ENCODE measurements around the gene BORA.

The BORA gene

GRCh38 chr13:72727417-72728289 is at the start of gene BORA, which contains the start of gene MZT1:
Gene BORA, plus strand, starts transcription at chr13:72727923. Its CDS starts 1,018 bp downstream, at chr13:72728941.
Gene MZT1, minus strand, starts transcription at chr13:72727629. Its CDS starts 27 bp downstream, at chr13:72727602.
- peak; percentile 94 for DNase-seq (ENCODE audit: extremely low spot score)
- TF ChIP-seq, protein P1, sequence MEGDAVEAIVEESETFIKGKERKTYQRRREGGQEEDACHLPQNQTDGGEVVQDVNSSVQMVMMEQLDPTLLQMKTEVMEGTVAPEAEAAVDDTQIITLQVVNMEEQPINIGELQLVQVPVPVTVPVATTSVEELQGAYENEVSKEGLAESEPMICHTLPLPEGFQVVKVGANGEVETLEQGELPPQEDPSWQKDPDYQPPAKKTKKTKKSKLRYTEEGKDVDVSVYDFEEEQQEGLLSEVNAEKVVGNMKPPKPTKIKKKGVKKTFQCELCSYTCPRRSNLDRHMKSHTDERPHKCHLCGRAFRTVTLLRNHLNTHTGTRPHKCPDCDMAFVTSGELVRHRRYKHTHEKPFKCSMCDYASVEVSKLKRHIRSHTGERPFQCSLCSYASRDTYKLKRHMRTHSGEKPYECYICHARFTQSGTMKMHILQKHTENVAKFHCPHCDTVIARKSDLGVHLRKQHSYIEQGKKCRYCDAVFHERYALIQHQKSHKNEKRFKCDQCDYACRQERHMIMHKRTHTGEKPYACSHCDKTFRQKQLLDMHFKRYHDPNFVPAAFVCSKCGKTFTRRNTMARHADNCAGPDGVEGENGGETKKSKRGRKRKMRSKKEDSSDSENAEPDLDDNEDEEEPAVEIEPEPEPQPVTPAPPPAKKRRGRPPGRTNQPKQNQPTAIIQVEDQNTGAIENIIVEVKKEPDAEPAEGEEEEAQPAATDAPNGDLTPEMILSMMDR (IDR thresholded peaks at IDR 0.05; ENCODE audit: control extremely low read depth, extremely low read depth, low read depth, missing control alignments): no peak
- ChIA-PET CTCF (interaction anchor here (1.4 to 2.2 kb wide), 2 partner anchors 23 to 39 kb away, joined by 3 to 7 read pairs; no protein-coding TSS in a partner anchor), POLR2A (no interaction called here)

DNA sequence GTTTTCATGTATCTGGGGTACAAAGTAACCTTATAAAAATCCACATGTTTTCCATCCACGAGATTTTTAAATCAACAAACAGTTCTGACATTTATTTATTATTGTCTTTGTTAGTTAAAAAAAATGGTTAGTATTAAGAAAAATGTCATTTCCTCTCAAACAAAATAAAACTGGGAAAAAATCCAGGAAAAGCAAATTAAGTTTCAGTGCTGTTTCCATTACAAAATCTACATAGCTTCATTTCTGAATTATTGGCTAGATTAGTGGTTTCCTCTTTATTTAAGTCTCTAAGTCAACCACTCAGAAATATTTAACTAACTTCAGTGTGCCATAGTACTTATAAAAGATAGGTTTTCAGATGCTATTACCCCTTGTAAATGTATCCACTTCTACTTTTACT is 49.4 kb upstream of the BORA start:
- no peak for DNase-seq (ENCODE audit: extremely low spot score)
- TF ChIP-seq, protein P1 (IDR thresholded peaks at IDR 0.05; ENCODE audit: control extremely low read depth, extremely low read depth, low read depth, missing control alignments): no peak
- ChIA-PET CTCF (interaction anchor here (0.7 to 1.2 kb wide), 2 partner anchors 22 to 34 kb away, joined by 3 read pairs; no protein-coding TSS in a partner anchor), POLR2A (no interaction called here)

GRCh38 chr13:72680353-72680752 is 47.4 kb upstream of the BORA start:
- ChIA-PET CTCF (interaction anchor here (1.4 kb wide), 1 partner anchor 13 kb away, joined by 3 read pairs; no protein-coding TSS in a partner anchor), POLR2A (no interaction called here)
- DNase-seq (ENCODE audit: extremely low spot score): no peak
- TF ChIP-seq, protein P1 (IDR thresholded peaks at IDR 0.05; ENCODE audit: control extremely low read depth, extremely low read depth, low read depth, missing control alignments): no peak

DNA sequence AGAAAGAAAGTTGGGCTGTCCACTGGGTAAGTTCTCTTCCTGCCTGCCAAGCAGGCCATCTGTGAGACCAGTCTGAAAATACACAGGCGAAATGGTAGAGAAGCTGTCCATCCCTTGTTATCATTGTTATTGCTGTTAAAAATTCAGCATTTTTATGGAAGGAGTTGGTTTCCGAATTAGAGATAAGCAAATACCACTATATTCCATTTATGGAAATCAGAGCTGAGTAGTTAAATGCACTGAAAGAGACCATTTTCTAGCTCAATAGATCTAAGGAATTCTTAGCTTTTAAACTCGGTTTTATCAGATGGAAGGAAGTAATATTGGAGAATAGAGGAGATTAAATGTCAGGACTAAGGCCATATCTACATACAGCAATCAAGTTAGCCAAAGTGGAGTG is 41.0 kb upstream of the BORA start:
- DNase-seq (ENCODE audit: extremely low spot score): no peak
- POLR2A ChIA-PET: no interaction called here
- TF ChIP-seq, protein P1 (IDR thresholded peaks at IDR 0.05; ENCODE audit: control extremely low read depth, extremely low read depth, low read depth, missing control alignments): no peak
- CTCF ChIA-PET: interaction anchor here (2.8 kb wide), 1 partner anchor 11 kb away, joined by 16 read pairs; no protein-coding TSS in a partner anchor

DNA sequence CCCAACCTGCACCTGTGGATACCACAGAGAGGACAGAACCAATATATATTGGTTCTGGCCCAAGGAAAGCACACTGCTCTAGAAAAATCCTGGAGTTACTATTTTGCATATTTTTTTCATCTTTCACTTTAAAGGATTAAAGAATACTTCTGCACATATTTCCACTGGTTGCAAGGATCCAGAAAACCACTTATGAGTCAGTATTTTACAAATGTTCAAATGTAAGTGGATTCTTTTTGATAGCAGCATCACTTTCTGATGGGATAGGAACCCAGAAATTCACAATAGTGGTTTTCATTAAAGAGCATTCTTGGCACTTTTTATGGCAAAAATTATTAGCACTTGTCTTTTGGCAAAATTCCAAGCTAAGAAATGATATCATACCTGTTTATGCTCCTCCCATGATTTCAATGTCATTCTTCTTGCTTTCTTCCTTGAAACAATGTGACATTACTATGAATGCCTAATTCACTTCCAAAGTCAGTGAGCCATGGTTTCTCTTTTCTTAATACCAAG is 38.5 kb upstream of the BORA start:
- ChIA-PET POLR2A (no interaction called here), CTCF (no interaction called here)
- TF ChIP-seq, protein P1 (IDR thresholded peaks at IDR 0.05; ENCODE audit: control extremely low read depth, extremely low read depth, low read depth, missing control alignments): no peak
- no peak for DNase-seq (ENCODE audit: extremely low spot score)

DNA sequence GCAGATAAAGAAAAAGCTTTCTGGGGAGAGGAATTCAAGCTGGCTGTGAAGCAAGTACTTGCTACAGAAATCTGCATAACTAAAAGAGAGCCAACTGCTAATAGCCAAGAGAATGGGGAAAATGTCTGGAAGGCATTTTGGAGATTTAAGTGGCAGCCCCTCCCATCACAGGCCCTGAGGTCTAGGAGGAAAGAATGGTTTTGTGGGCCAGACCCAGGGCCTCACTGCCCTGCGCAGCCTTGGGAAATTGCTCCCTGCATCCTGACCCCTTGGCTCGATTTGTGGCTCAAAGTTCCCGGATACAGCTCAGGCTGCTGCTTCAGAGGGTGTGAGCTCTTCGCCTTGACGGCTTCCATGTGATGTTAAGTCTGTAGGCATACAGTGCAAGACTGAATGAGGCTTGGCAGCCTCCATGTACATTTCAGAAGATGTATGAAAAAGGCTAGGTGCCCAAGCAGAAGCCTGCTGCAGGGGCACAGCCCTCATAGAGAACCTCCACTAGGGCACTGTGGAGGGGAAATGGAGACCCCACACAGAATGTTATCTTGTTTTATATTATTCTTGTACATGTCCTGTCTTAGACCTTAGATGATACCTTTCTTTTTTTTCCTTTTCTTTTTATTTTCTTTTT is 34.7 kb upstream of the BORA start:
- POLR2A ChIA-PET: no interaction called here
- TF ChIP-seq, protein P1 (IDR thresholded peaks at IDR 0.05; ENCODE audit: control extremely low read depth, extremely low read depth, low read depth, missing control alignments): no peak
- DNase-seq (ENCODE audit: extremely low spot score): no peak
- CTCF ChIA-PET: interaction anchor here (1.0 kb wide), 1 partner anchor 12 kb away, joined by 3 read pairs; no protein-coding TSS in a partner anchor

All from GM10248 (cell line).